Peyer's patch (tissue), 4 donors: ENCODE results near the gene LHX3. TPM values are rescaled to one million over a fixed set of nuclear protein-coding genes. Genes with fewer than 3 reads are reported as not detected.

ENCODE experiments used
- DNase-seq, 3 donors: peaks; one replicate each; pipeline ENCODE4 v3.0.0-alpha.2; 2017 to 2019
- H3K27ac ChIP-seq, 4 donors: fragments of 200-600 bp; sonication (generic); one replicate each; pipeline ENCODE4 v1.5.1; 2016 to 2019
- H3K27me3 ChIP-seq, 2 donors: fragments of 200-600 bp; sonication (generic); one replicate each; pipeline ENCODE4 v1.5.1; 2019
- H3K36me3 ChIP-seq, 3 donors: fragments of 200-600 bp; sonication (generic); one replicate each; pipeline ENCODE4 v1.5.1; 2016 to 2019
- H3K4me1 ChIP-seq, 4 donors: fragments of 200-600 bp; sonication (generic); one replicate each; pipeline ENCODE4 v1.5.1; 2016 to 2019
- H3K4me3 ChIP-seq, 4 donors: fragments of 200-600 bp; sonication (generic); 1 replicate in 3 of 4; 2 replicates in 1 of 4; pipeline ENCODE4 v1.5.1; 2016 to 2019; ENCODE audit warnings: mild to moderate bottlenecking in 1 of 4
- H3K9me3 ChIP-seq, 4 donors: fragments of 200-600 bp; sonication (generic); one replicate each; pipeline ENCODE4 v1.5.1; 2016 to 2019; ENCODE audit warnings: mild to moderate bottlenecking in 1 of 4
- CTCF ChIP-seq, 6 experiments: fragments of 450-650 bp in 4 of 6; fragments of 200-600 bp in 2 of 6; sonication (generic) in 1 of 6; IDR thresholded peaks; one replicate each; pipeline ENCODE4 v1.5.1; 2017 to 2019; ENCODE audit warnings: antibody characterized with exemption in 6 of 6, mild to moderate bottlenecking in 3 of 6, moderate library complexity in 1 of 6
- POLR2A ChIP-seq, 2 donors: fragments of 450-650 bp; IDR thresholded peaks; one replicate each; pipeline ENCODE4 v1.5.1; 2017; ENCODE audit warnings: antibody characterized with exemption in 2 of 2, mild to moderate bottlenecking in 2 of 2, moderate library complexity in 2 of 2
- total RNA-seq, 4 donors: library from RNA; depleted of rRNA; stranded (reverse); fragments of >200 nt; gene quantifications; one replicate each; pipeline ENCODE4 v1.1.0, GENCODE V29; 2016

Gene LHX3
- total RNA-seq = not detected

- Histone ChIP-seq H3K36me3 (peaks cover 0 to 8% (median 0%) of the 10 kb centered on the region in 3 donors), H3K4me3 (no peak within 1 kb of the TSS), H3K9me3 (no peaks in the 10 kb centered on the region), H3K4me1 (peaks cover 0 to 4% (median 0%) of the 10 kb centered on the region in 4 donors), H3K27me3 (peaks cover 0 to 42% of the 10 kb centered on the region in 2 donors), H3K27ac (no peak within 1 kb of the TSS)
- no peak for TF ChIP-seq CTCF (IDR thresholded peaks at IDR 0.05)
- TF ChIP-seq POLR2A (IDR thresholded peaks at IDR 0.05) = no peak
- DNase-seq = no peak
Measured at GRCh38 chr9:136204838-136205706, at the start of gene LHX3. TSS of gene LHX3 (minus strand) at chr9:136205128. CDS start at chr9:136205012, 116 bp downstream.

- Histone ChIP-seq H3K27me3 (no peaks in the 10 kb centered on the region), H3K4me3 (no peak overlapping the region), H3K36me3 (no peaks in the 10 kb centered on the region), H3K27ac (no peak overlapping the region), H3K9me3 (no peaks in the 10 kb centered on the region), H3K4me1 (no peaks in the 10 kb centered on the region)
- TF ChIP-seq POLR2A (IDR thresholded peaks at IDR 0.05) = no peak
- TF ChIP-seq CTCF (IDR thresholded peaks at IDR 0.05) = no peak
- DNase-seq = no peak
Measured at GRCh38 chr9:136253246-136254130, 48.6 kb upstream of the LHX3 start.

GRCh38 chr9:136252846-136253245 is 47.9 kb upstream of the LHX3 start:
- Histone ChIP-seq H3K9me3 (no peaks in the 10 kb centered on the region), H3K27me3 (no peaks in the 10 kb centered on the region), H3K36me3 (no peaks in the 10 kb centered on the region), H3K27ac (no peak overlapping the region), H3K4me3 (no peak overlapping the region), H3K4me1 (no peaks in the 10 kb centered on the region)
- TF ChIP-seq CTCF (IDR thresholded peaks at IDR 0.05) (no peak), POLR2A (IDR thresholded peaks at IDR 0.05) (no peak)
- DNase-seq = no peak

GRCh38 chr9:136252281-136252680 is 47.4 kb upstream of the LHX3 start:
- no peaks in the 10 kb centered on the region for H3K4me1 ChIP-seq
- no peak for DNase-seq
- TF ChIP-seq CTCF (IDR thresholded peaks at IDR 0.05) = no peak
- TF ChIP-seq POLR2A (IDR thresholded peaks at IDR 0.05) = no peak

GRCh38 chr9:136251264-136252115 is 46.6 kb upstream of the LHX3 start:
- no peaks in the 10 kb centered on the region for H3K36me3 ChIP-seq

More at GRCh38 chr9:136252281-136252680, 47.4 kb upstream of the LHX3 start:
- H3K27ac ChIP-seq = no peak overlapping the region
- H3K4me3 ChIP-seq = no peak overlapping the region
- H3K27me3 ChIP-seq = no peaks in the 10 kb centered on the region
- H3K9me3 ChIP-seq = no peaks in the 10 kb centered on the region
- H3K36me3 ChIP-seq = no peaks in the 10 kb centered on the region

More at GRCh38 chr9:136251264-136252115, 46.6 kb upstream of the LHX3 start:
- no peaks in the 10 kb centered on the region for H3K9me3 ChIP-seq
- H3K27me3 ChIP-seq = no peaks in the 10 kb centered on the region
- no peaks in the 10 kb centered on the region for H3K4me1 ChIP-seq
- no peak for DNase-seq
- H3K27ac ChIP-seq = no peak overlapping the region
- TF ChIP-seq POLR2A (IDR thresholded peaks at IDR 0.05) (no peak), CTCF (IDR thresholded peaks at IDR 0.05) (no peak)
- no peak overlapping the region for H3K4me3 ChIP-seq
